Kidney glomerular epithelial cell (primary cell): ENCODE data around the gene CTAG1A.
"Not testable (repeated sequence)": the region's sequence is repeated elsewhere in the genome, so short reads cannot be mapped to it uniquely, and the experiment has no call there.

Source experiments
- DNase-seq: peaks from one replicate; lab custom pipeline; 2025; lab: John Stamatoyannopoulos, UW

CTAG1A gene

GRCh38 chrX:154573061-154573460, 11.9 kb upstream of the CTAG1A start:
- DNase-seq, result not testable (repeated sequence)

GRCh38 chrX:154575076-154575475, 9.9 kb upstream of the CTAG1A start:
- DNase-seq, result not testable (repeated sequence)

GRCh38 chrX:154582994-154583393, 1.9 kb upstream of the CTAG1A start:
- DNase-seq, result not testable (repeated sequence)

- not testable (repeated sequence) for DNase-seq
Measured at GRCh38 chrX:154590415-154590814, 5.5 kb downstream of the CTAG1A start.

- DNase-seq, result no peak
Measured at GRCh38 chrX:154592505-154592904, 7.6 kb downstream of the CTAG1A start.

GRCh38 chrX:154593201-154593600, 8.3 kb downstream of the CTAG1A start:
- no peak for DNase-seq

- DNase-seq, result no peak
Measured at GRCh38 chrX:154594491-154594890, 9.6 kb downstream of the CTAG1A start.

GRCh38 chrX:154595559-154596249, 10.8 kb downstream of the CTAG1A start:
- DNase-seq, result no peak

GRCh38 chrX:154596290-154596929, 11.5 kb downstream of the CTAG1A start:
- DNase-seq, result peak; percentile 47

- no peak for DNase-seq
Measured at GRCh38 chrX:154597221-154597620, 12.3 kb downstream of the CTAG1A start.

- DNase-seq, result no peak
Measured at GRCh38 chrX:154598656-154599055, 13.7 kb downstream of the CTAG1A start.

GRCh38 chrX:154599531-154599930, 14.6 kb downstream of the CTAG1A start:
- DNase-seq, result no peak

- no peak for DNase-seq
Measured at GRCh38 chrX:154600759-154601374, 15.9 kb downstream of the CTAG1A start.

- DNase-seq, result no peak
Measured at GRCh38 chrX:154602226-154602625, 17.3 kb downstream of the CTAG1A start.

- no peak for DNase-seq
Measured at GRCh38 chrX:154602766-154603437, 18.0 kb downstream of the CTAG1A start.

- peak; percentile 17 for DNase-seq
Measured at GRCh38 chrX:154603438-154604430, 18.8 kb downstream of the CTAG1A start.

- no peak for DNase-seq
Measured at GRCh38 chrX:154605566-154605965, 20.6 kb downstream of the CTAG1A start.

GRCh38 chrX:154607370-154607769, 22.4 kb downstream of the CTAG1A start:
- DNase-seq, result no peak

- not testable (repeated sequence) for DNase-seq
Measured at GRCh38 chrX:154607976-154608375, 23.0 kb downstream of the CTAG1A start.

GRCh38 chrX:154608823-154609222, 23.9 kb downstream of the CTAG1A start:
- DNase-seq, result not testable (repeated sequence)

GRCh38 chrX:154611146-154611545, 26.2 kb downstream of the CTAG1A start:
- not testable (repeated sequence) for DNase-seq
